DLD1 (cell line): ENCODE results near the gene LIMCH1.

Source experiments
- in situ Hi-C: cut with HindIII; loops from 2 replicates; pipeline ENCODE4 v1.10.0; 2017; ENCODE audit warnings: low sequenced_read_pairs

LIMCH1 gene

GRCh38 chr4:41749631-41750039 lies 211.7 kb downstream of the LIMCH1 start:
- in situ Hi-C loops = no loop called here
